ENCODE results near the gene TRIP10.

DNA sequence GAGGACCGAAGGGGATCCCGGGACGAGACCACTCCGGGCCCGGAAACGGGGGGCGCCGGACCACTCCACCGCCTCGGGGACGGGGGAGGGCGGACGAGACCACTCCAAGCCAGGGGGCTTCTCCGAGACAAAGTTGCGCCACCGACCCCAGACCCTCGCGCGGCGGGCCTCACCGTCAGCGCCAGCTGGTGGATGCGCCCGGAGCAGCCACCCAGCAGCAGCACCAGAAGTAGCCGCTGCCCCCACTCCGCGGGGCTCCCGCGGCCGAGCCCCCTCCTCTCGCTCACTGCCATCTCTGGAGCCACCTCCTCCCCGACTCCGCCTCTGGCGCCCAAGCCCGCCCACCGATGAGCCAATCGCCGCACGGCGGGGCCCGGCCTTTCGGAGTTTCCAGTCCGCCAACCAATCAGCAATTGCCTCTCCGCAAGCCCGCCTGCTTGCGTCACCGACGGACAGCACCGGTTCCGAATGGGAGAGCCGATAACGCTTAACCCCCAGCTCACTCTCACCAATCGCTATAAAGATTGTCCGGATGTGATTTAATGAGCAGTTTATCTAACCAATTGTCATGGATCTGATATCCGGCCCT lies 2.1 kb upstream of the TRIP10 start, which contains the start of gene GPR108:
- TF ChIP-seq BACH2 (CRISPR knock-in tag; IDR thresholded peaks at IDR 0.05; ENCODE audit: borderline replicate concordance) (no peak), SNAI2 (CRISPR knock-in tag; IDR thresholded peaks at IDR 0.05) (no peak), RARB (CRISPR knock-in tag; IDR thresholded peaks at IDR 0.05) (no peak), TCF4 (CRISPR knock-in tag; IDR thresholded peaks at IDR 0.05; ENCODE audit: borderline replicate concordance) (no peak), ZNF70 (CRISPR knock-in tag; IDR thresholded peaks at IDR 0.05) (no peak), OSR1 (CRISPR knock-in tag; IDR thresholded peaks at IDR 0.05) (no peak), TOX (CRISPR knock-in tag; IDR thresholded peaks at IDR 0.05; ENCODE audit: borderline replicate concordance) (no peak), ZFP30 (CRISPR knock-in tag; IDR thresholded peaks at IDR 0.05) (no peak)
- TF ChIP-seq, protein P1, sequence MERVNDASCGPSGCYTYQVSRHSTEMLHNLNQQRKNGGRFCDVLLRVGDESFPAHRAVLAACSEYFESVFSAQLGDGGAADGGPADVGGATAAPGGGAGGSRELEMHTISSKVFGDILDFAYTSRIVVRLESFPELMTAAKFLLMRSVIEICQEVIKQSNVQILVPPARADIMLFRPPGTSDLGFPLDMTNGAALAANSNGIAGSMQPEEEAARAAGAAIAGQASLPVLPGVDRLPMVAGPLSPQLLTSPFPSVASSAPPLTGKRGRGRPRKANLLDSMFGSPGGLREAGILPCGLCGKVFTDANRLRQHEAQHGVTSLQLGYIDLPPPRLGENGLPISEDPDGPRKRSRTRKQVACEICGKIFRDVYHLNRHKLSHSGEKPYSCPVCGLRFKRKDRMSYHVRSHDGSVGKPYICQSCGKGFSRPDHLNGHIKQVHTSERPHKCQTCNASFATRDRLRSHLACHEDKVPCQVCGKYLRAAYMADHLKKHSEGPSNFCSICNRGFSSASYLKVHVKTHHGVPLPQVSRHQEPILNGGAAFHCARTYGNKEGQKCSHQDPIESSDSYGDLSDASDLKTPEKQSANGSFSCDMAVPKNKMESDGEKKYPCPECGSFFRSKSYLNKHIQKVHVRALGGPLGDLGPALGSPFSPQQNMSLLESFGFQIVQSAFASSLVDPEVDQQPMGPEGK (CRISPR knock-in tag; IDR thresholded peaks at IDR 0.05; ENCODE audit: borderline replicate concordance) = no peak
- TF ChIP-seq, protein P2, sequence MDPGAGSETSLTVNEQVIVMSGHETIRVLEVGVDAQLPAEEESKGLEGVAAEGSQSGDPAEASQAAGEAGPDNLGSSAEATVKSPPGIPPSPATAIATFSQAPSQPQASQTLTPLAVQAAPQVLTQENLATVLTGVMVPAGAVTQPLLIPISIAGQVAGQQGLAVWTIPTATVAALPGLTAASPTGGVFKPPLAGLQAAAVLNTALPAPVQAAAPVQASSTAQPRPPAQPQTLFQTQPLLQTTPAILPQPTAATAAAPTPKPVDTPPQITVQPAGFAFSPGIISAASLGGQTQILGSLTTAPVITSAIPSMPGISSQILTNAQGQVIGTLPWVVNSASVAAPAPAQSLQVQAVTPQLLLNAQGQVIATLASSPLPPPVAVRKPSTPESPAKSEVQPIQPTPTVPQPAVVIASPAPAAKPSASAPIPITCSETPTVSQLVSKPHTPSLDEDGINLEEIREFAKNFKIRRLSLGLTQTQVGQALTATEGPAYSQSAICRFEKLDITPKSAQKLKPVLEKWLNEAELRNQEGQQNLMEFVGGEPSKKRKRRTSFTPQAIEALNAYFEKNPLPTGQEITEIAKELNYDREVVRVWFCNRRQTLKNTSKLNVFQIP (CRISPR knock-in tag; IDR thresholded peaks at IDR 0.05; ENCODE audit: borderline replicate concordance, low read depth) = no peak
- TF ChIP-seq, protein P3, sequence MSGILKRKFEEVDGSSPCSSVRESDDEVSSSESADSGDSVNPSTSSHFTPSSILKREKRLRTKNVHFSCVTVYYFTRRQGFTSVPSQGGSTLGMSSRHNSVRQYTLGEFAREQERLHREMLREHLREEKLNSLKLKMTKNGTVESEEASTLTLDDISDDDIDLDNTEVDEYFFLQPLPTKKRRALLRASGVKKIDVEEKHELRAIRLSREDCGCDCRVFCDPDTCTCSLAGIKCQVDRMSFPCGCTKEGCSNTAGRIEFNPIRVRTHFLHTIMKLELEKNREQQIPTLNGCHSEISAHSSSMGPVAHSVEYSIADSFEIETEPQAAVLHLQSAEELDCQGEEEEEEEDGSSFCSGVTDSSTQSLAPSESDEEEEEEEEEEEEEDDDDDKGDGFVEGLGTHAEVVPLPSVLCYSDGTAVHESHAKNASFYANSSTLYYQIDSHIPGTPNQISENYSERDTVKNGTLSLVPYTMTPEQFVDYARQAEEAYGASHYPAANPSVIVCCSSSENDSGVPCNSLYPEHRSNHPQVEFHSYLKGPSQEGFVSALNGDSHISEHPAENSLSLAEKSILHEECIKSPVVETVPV (CRISPR knock-in tag; IDR thresholded peaks at IDR 0.05) = no peak
- TF ChIP-seq, protein P4, sequence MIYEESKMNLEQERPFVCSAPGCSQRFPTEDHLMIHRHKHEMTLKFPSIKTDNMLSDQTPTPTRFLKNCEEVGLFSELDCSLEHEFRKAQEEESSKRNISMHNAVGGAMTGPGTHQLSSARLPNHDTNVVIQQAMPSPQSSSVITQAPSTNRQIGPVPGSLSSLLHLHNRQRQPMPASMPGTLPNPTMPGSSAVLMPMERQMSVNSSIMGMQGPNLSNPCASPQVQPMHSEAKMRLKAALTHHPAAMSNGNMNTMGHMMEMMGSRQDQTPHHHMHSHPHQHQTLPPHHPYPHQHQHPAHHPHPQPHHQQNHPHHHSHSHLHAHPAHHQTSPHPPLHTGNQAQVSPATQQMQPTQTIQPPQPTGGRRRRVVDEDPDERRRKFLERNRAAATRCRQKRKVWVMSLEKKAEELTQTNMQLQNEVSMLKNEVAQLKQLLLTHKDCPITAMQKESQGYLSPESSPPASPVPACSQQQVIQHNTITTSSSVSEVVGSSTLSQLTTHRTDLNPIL (CRISPR knock-in tag; IDR thresholded peaks at IDR 0.05; ENCODE audit: low read depth) = no peak
